Activated CD8-positive, alpha-beta T cell treated with anti-CD3 and anti-CD28 coated beads for 36 hours (primary cell): ENCODE measurements around the gene DLG2. TPM values are rescaled to one million over a fixed set of nuclear protein-coding genes. Genes with fewer than 3 reads are reported as not detected.

ENCODE experiments used
- ATAC-seq: fragments of 200-7000 bp; cut with Tn5 transposase; one replicate; pipeline ENCODE4 v1.10.0; 2021; ENCODE audit warnings: mild to moderate bottlenecking, moderate library complexity
- CTCF ChIA-PET: fragments of 350-600 bp; sonication (Branson Sonifier 250); formaldehyde crosslinking; loops from one replicate; lab custom pipeline; 2021; ENCODE audit warnings: antibody characterized with exemption; lab: Charles Lee
- POLR2A ChIA-PET: fragments of 350-600 bp; sonication (Branson Sonifier 250); formaldehyde crosslinking; loops from one replicate; lab custom pipeline; 2021; ENCODE audit warnings: antibody characterized with exemption; lab: Charles Lee
- DNase-seq: peaks from one replicate; pipeline ENCODE4 v3.0.0-alpha.2; 2020
- H3K27ac Mint-ChIP-seq: one replicate; pipeline ENCODE4 v1.8.0; 2021; ENCODE audit warnings: mild to moderate bottlenecking, mixed read lengths
- H3K27me3 Mint-ChIP-seq: one replicate; pipeline ENCODE4 v1.8.0; 2021; ENCODE audit warnings: mixed read lengths
- H3K36me3 Mint-ChIP-seq: one replicate; pipeline ENCODE4 v1.8.0; 2021; ENCODE audit warnings: low read depth, mixed read lengths
- H3K4me1 Mint-ChIP-seq: one replicate; pipeline ENCODE4 v1.8.0; 2021; ENCODE audit warnings: low read depth, mixed read lengths
- H3K4me3 Mint-ChIP-seq: one replicate; pipeline ENCODE4 v1.8.0; 2021; ENCODE audit warnings: mild to moderate bottlenecking, moderate library complexity, mixed read lengths
- H3K9me3 Mint-ChIP-seq: one replicate; pipeline ENCODE4 v1.8.0; 2021; ENCODE audit warnings: mixed read lengths
- CTCF ChIP-seq: fragments of 200-600 bp; IDR thresholded peaks from one replicate; pipeline ENCODE4 v1.8.0; 2022; ENCODE audit warnings: antibody characterized with exemption, mild to moderate bottlenecking
- intact Hi-C: fragments of 100-400 bp; cut with micrococcal nuclease; formaldehyde crosslinking; loops from one replicate; pipeline ENCODE4 v1.10.0; 2022
- total RNA-seq, 2 experiments: library from RNA; stranded (reverse); gene quantifications; one replicate each; pipeline ENCODE4 v1.2.3, GENCODE V29; 2021

DLG2 gene
- total RNA-seq, 2 experiments from 2014 or later = 2.2 to 2.6 TPM

- Mint-ChIP-seq H3K36me3 (no peaks in the 10 kb centered on the region), H3K27me3 (peaks cover 4% of the 10 kb centered on the region), H3K9me3 (no peaks in the 10 kb centered on the region), H3K4me3 (no peak overlapping the region), H3K4me1 (no peaks in the 10 kb centered on the region), H3K27ac (no peak overlapping the region)
- TF ChIP-seq CTCF = no peak
- CTCF ChIA-PET = no interaction called here
- intact Hi-C loops = no loop called here
- ATAC-seq (no peak), DNase-seq (no peak)
- POLR2A ChIA-PET = no interaction called here
These were observed 1847.3 kb downstream of the DLG2 start for GRCh38 chr11:83779876-83780275.

GRCh38 chr11:83778596-83778995 is 1848.5 kb downstream of the DLG2 start:
- CTCF ChIA-PET = no interaction called here
- POLR2A ChIA-PET = no interaction called here
- Mint-ChIP-seq H3K27ac (no peak overlapping the region), H3K4me1 (no peaks in the 10 kb centered on the region), H3K4me3 (no peak overlapping the region), H3K27me3 (peaks cover 3% of the 10 kb centered on the region), H3K9me3 (no peaks in the 10 kb centered on the region), H3K36me3 (no peaks in the 10 kb centered on the region)
- no peak for TF ChIP-seq CTCF
- DNase-seq (no peak), ATAC-seq (no peak)
- intact Hi-C loops = no loop called here

- H3K4me1 Mint-ChIP-seq = no peaks in the 10 kb centered on the region
- ATAC-seq (no peak), DNase-seq (no peak)
- H3K36me3 Mint-ChIP-seq = no peaks in the 10 kb centered on the region
- no peak overlapping the region for H3K4me3 Mint-ChIP-seq
- ChIA-PET POLR2A (no interaction called here), CTCF (no interaction called here)
- peaks cover 5% of the 10 kb centered on the region for H3K27me3 Mint-ChIP-seq
- no peak overlapping the region for H3K27ac Mint-ChIP-seq
- TF ChIP-seq CTCF = no peak
- no peaks in the 10 kb centered on the region for H3K9me3 Mint-ChIP-seq
- intact Hi-C loops = no loop called here
These were observed 1852.9 kb downstream of the DLG2 start for GRCh38 chr11:83773950-83774880.

GRCh38 chr11:83768489-83768888 is 1858.7 kb downstream of the DLG2 start:
- intact Hi-C loops = no loop called here
- Mint-ChIP-seq H3K9me3 (no peaks in the 10 kb centered on the region), H3K4me1 (no peaks in the 10 kb centered on the region)

More at GRCh38 chr11:83768489-83768888, 1858.7 kb downstream of the DLG2 start:
- DNase-seq = no peak
- Mint-ChIP-seq H3K27me3 (peaks cover 3% of the 10 kb centered on the region), H3K27ac (no peak overlapping the region), H3K36me3 (no peaks in the 10 kb centered on the region), H3K4me3 (no peak overlapping the region)
- ChIA-PET POLR2A (no interaction called here), CTCF (no interaction called here)
- no peak for TF ChIP-seq CTCF
- no peak for ATAC-seq
